ENCODE results near the gene NEK5. TPM values are rescaled to one million over a fixed set of nuclear protein-coding genes. Genes with fewer than 3 reads are reported as not detected.

The NEK5 gene
- total and polyA plus RNA-seq, 9 donors = 0.13 to 12.4 (median 0.50) TPM; not detected in 1

- no peaks in the 10 kb centered on the region for H3K4me1 ChIP-seq (ENCODE audit: insufficient read depth)
- H3K27ac ChIP-seq = no peak overlapping the region
- no peak for DNase-seq
- WGBS, 3 donors = 73 to 79% (median 78%) methylated on average over 2 of the region's 2 CpGs
- H3K27me3 ChIP-seq = no peaks in the 10 kb centered on the region
- intact Hi-C loops (cut with DNase I) = no loop called here
- no peaks in the 10 kb centered on the region for H3K36me3 ChIP-seq
- H3K4me3 ChIP-seq = no peak overlapping the region
- H3K9me3 ChIP-seq = no peaks in the 10 kb centered on the region
- TF ChIP-seq EP300 (IDR thresholded peaks at IDR 0.05) (no peak), CTCF (IDR thresholded peaks at IDR 0.05) (no peak), POLR2A (IDR thresholded peaks at IDR 0.05) (no peak)
Observed at GRCh38 chr13:52048516-52048915, 80.4 kb downstream of the NEK5 start.

- no peaks in the 10 kb centered on the region for H3K9me3 ChIP-seq
- WGBS, 3 donors = 88 to 94% (median 94%) methylated on average over 3 of the region's 3 CpGs
- intact Hi-C loops (cut with DNase I) = no loop called here
- no peaks in the 10 kb centered on the region for H3K27me3 ChIP-seq
- TF ChIP-seq EP300 (IDR thresholded peaks at IDR 0.05) (no peak), POLR2A (IDR thresholded peaks at IDR 0.05) (no peak), CTCF (IDR thresholded peaks at IDR 0.05) (no peak)
- no peak overlapping the region for H3K4me3 ChIP-seq
- H3K27ac ChIP-seq = no peak overlapping the region
- DNase-seq = no peak
- no peaks in the 10 kb centered on the region for H3K36me3 ChIP-seq
- no peaks in the 10 kb centered on the region for H3K4me1 ChIP-seq (ENCODE audit: insufficient read depth)
Observed at GRCh38 chr13:52047463-52047862, 81.4 kb downstream of the NEK5 start.

GRCh38 chr13:52043675-52044074, 85.2 kb downstream of the NEK5 start:
- intact Hi-C loops (cut with DNase I) = no loop called here
- H3K9me3 ChIP-seq = no peaks in the 10 kb centered on the region
- no peak for TF ChIP-seq EP300 (IDR thresholded peaks at IDR 0.05)
- no peaks in the 10 kb centered on the region for H3K36me3 ChIP-seq
- no peaks in the 10 kb centered on the region for H3K27me3 ChIP-seq
- no peak overlapping the region for H3K27ac ChIP-seq
- WGBS, 3 donors = 88 to 98% (median 97%) methylated on average over 3 of the region's 3 CpGs
- H3K4me3 ChIP-seq = no peak overlapping the region
- H3K4me1 ChIP-seq (ENCODE audit: insufficient read depth) = no peaks in the 10 kb centered on the region
- no peak for DNase-seq

GRCh38 chr13:52036037-52036436, 92.8 kb downstream of the NEK5 start:
- no peak for DNase-seq
- Histone ChIP-seq H3K4me3 (no peak overlapping the region), H3K4me1 (ENCODE audit: insufficient read depth) (no peaks in the 10 kb centered on the region), H3K27me3 (no peaks in the 10 kb centered on the region), H3K36me3 (no peaks in the 10 kb centered on the region), H3K9me3 (no peaks in the 10 kb centered on the region), H3K27ac (no peak overlapping the region)
- WGBS, 3 donors = 91 to 97% (median 93%) methylated on average over 1 of the region's 1 CpG
- intact Hi-C loops (cut with DNase I) = no loop called here
- no peak for TF ChIP-seq EP300 (IDR thresholded peaks at IDR 0.05)
- no peak for TF ChIP-seq POLR2A (IDR thresholded peaks at IDR 0.05)
- TF ChIP-seq CTCF (IDR thresholded peaks at IDR 0.05) = no peak

GRCh38 chr13:52034616-52035226, 94.2 kb downstream of the NEK5 start:
- H3K4me3 ChIP-seq = no peak overlapping the region
- no peak for TF ChIP-seq CTCF (IDR thresholded peaks at IDR 0.05)
- no peak for TF ChIP-seq EP300 (IDR thresholded peaks at IDR 0.05)
- TF ChIP-seq POLR2A (IDR thresholded peaks at IDR 0.05) = no peak
- intact Hi-C loops (cut with DNase I) = no loop called here
- H3K36me3 ChIP-seq = no peaks in the 10 kb centered on the region
- DNase-seq = no peak
- WGBS, 3 donors = 77 to 91% (median 78%) methylated on average over 5 of the region's 5 CpGs
- no peaks in the 10 kb centered on the region for H3K9me3 ChIP-seq
- H3K4me1 ChIP-seq (ENCODE audit: insufficient read depth) = no peaks in the 10 kb centered on the region
- no peak overlapping the region for H3K27ac ChIP-seq
- H3K27me3 ChIP-seq = no peaks in the 10 kb centered on the region
